SK-N-SH (cell line): ENCODE results near the gene SH2D4B.

Experiments used
- CHD2 ChIP-seq: fragments of 150-350 bp; IDR thresholded peaks from 2 replicates; pipeline ENCODE4 v1.6.1; 2018; ENCODE audit warnings: low read length; ENCODE audit not compliant: partially characterized antibody
- EP300 ChIP-seq, 2 experiments: IDR thresholded peaks; 2 replicates each; pipeline versions ENCODE4 v1.4.0 to v1.6.1; 2012; ENCODE audit warnings: borderline replicate concordance in 1 of 2, low read depth in 1 of 2, low read length in 1 of 2
- MEF2A ChIP-seq: IDR thresholded peaks from 2 replicates; pipeline ENCODE4 v1.4.0; 2012; ENCODE audit warnings: low read depth, borderline replicate concordance
- POLR2AphosphoS5 ChIP-seq: IDR thresholded peaks from 2 replicates; pipeline ENCODE4 v1.6.1; 2012; ENCODE audit warnings: low read depth, low read length
- RFX5 ChIP-seq: IDR thresholded peaks from 2 replicates; pipeline ENCODE4 v1.6.1; 2012; ENCODE audit warnings: mild to moderate bottlenecking, improper control_type of control experiment, low read length
- SMC3 ChIP-seq: IDR thresholded peaks from 2 replicates; pipeline ENCODE4 v1.6.1; 2012; ENCODE audit warnings: low read depth, low read length, improper control_type of control experiment
- ZBTB33 ChIP-seq: IDR thresholded peaks from 2 replicates; pipeline ENCODE4 v1.4.0; 2012; ENCODE audit warnings: low read depth, borderline replicate concordance
- TF ChIP-seq, protein P1 (sequence below): IDR thresholded peaks from 2 replicates; pipeline ENCODE4; 2012
- TF ChIP-seq, protein P2 (sequence below): fragments of 200-600 bp; sonication (generic); IDR thresholded peaks from 2 replicates; pipeline ENCODE4 v1.6.1; 2017; ENCODE audit warnings: antibody characterized with exemption, mild to moderate bottlenecking, moderate library complexity

DNA sequence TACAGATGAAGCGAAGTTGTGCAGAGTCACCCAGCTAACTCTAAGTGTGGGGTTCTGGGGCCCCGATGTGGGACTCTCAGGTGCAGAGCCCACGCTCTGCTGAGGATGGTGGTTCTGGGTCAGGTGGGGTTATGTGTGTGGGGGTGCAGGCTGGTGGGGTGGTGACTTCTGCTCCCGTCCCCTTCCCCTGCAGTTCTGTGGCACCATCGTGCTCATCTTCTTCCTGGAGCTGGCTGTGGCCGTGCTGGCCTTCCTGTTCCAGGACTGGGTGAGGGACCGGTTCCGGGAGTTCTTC, 28.6 kb upstream of the SH2D4B start:
- TF ChIP-seq POLR2AphosphoS5 (no peak), CHD2 (no peak), ZBTB33 (no peak), EP300 (IDR thresholded peaks at IDR 0.05; ENCODE audit: borderline replicate concordance in 1 of 2, low read depth in 1 of 2, low read length in 1 of 2) (no peak), SMC3 (no peak), RFX5 (no peak), MEF2A (no peak)
- TF ChIP-seq, protein P1, sequence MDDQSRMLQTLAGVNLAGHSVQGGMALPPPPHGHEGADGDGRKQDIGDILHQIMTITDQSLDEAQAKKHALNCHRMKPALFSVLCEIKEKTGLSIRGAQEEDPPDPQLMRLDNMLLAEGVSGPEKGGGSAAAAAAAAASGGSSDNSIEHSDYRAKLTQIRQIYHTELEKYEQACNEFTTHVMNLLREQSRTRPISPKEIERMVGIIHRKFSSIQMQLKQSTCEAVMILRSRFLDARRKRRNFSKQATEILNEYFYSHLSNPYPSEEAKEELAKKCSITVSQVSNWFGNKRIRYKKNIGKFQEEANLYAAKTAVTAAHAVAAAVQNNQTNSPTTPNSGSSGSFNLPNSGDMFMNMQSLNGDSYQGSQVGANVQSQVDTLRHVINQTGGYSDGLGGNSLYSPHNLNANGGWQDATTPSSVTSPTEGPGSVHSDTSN, result no peak
- TF ChIP-seq, protein P2, sequence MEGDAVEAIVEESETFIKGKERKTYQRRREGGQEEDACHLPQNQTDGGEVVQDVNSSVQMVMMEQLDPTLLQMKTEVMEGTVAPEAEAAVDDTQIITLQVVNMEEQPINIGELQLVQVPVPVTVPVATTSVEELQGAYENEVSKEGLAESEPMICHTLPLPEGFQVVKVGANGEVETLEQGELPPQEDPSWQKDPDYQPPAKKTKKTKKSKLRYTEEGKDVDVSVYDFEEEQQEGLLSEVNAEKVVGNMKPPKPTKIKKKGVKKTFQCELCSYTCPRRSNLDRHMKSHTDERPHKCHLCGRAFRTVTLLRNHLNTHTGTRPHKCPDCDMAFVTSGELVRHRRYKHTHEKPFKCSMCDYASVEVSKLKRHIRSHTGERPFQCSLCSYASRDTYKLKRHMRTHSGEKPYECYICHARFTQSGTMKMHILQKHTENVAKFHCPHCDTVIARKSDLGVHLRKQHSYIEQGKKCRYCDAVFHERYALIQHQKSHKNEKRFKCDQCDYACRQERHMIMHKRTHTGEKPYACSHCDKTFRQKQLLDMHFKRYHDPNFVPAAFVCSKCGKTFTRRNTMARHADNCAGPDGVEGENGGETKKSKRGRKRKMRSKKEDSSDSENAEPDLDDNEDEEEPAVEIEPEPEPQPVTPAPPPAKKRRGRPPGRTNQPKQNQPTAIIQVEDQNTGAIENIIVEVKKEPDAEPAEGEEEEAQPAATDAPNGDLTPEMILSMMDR, result no peak
